MM.1S (cell line): ENCODE data around the gene AGAP2.

ENCODE experiments used
- DNase-seq: peaks from one replicate; pipeline ENCODE4 v3.0.0-alpha.2; 2015
- H2AFZ ChIP-seq: fragments of 300-600 bp; sonication (generic); 2 replicates; pipeline ENCODE4 v1.6.0; 2016; ENCODE audit warnings: antibody characterized with exemption, low read length
- H3F3A ChIP-seq: fragments of 300-600 bp; sonication (generic); 2 replicates; pipeline ENCODE4 v1.6.1; 2016; ENCODE audit warnings: mild to moderate bottlenecking, antibody characterized with exemption, low read length, moderate library complexity, mixed read lengths; ENCODE audit not compliant: insufficient read depth
- H3K27ac ChIP-seq: fragments of 300-600 bp; sonication (generic); 2 replicates; pipeline ENCODE4 v1.5.1; 2016; ENCODE audit warnings: mild to moderate bottlenecking, low read length
- H3K27me3 ChIP-seq: fragments of 300-600 bp; sonication (generic); replicated peaks from 2 replicates; pipeline ENCODE4 v1.6.0; 2016; ENCODE audit warnings: low read length; ENCODE audit not compliant: insufficient read depth
- H3K36me3 ChIP-seq: fragments of 300-600 bp; sonication (generic); replicated peaks from 2 replicates; pipeline ENCODE4 v1.6.1; 2016; ENCODE audit warnings: mild to moderate bottlenecking, low read length, mixed read lengths; ENCODE audit not compliant: insufficient read depth
- H3K4me1 ChIP-seq: fragments of 300-600 bp; sonication (generic); 2 replicates; pipeline ENCODE4 v1.6.1; 2016; ENCODE audit warnings: low read length, mixed read lengths
- H3K4me2 ChIP-seq: fragments of 300-600 bp; sonication (generic); 2 replicates; pipeline ENCODE4 v1.6.0; 2016; ENCODE audit warnings: low read depth, low read length
- H3K4me3 ChIP-seq: fragments of 300-600 bp; sonication (generic); 2 replicates; pipeline ENCODE4 v1.5.1; 2016; ENCODE audit warnings: low read length, mixed read lengths
- H3K79me2 ChIP-seq: fragments of 300-600 bp; sonication (generic); 2 replicates; pipeline ENCODE4 v1.6.1; 2016; ENCODE audit warnings: mixed run types, low read length, mixed read lengths
- H3K9ac ChIP-seq: fragments of 300-600 bp; sonication (generic); 2 replicates; pipeline ENCODE4 v1.6.1; 2016; ENCODE audit warnings: low read length, mixed read lengths
- H3K9me2 ChIP-seq: fragments of 300-600 bp; sonication (generic); replicated peaks from 2 replicates; pipeline ENCODE4 v1.6.1; 2016; ENCODE audit warnings: mild to moderate bottlenecking, low read length, mixed read lengths; ENCODE audit not compliant: insufficient read depth
- H3K9me3 ChIP-seq: fragments of 300-600 bp; sonication (generic); replicated peaks from 2 replicates; pipeline ENCODE4 v1.6.1; 2016; ENCODE audit warnings: mild to moderate bottlenecking, low read length, mixed read lengths; ENCODE audit not compliant: insufficient read depth
- H4K20me1 ChIP-seq: fragments of 300-600 bp; sonication (generic); 2 replicates; pipeline ENCODE4 v1.6.1; 2016; ENCODE audit warnings: mild to moderate bottlenecking, low read length, moderate library complexity, mixed read lengths; ENCODE audit not compliant: insufficient read depth
- CTCF ChIP-seq: fragments of 300-600 bp; sonication (generic); IDR thresholded peaks from 2 replicates; pipeline ENCODE4 v1.5.1; 2016; ENCODE audit warnings: antibody characterized with exemption, low read length, mixed read lengths
- EZH2 ChIP-seq: fragments of 300-600 bp; sonication (generic); optimal IDR thresholded peaks from 2 replicates; pipeline ENCODE3; 2017; ENCODE audit warnings: low read depth, mild to moderate bottlenecking, antibody characterized with exemption, low read length, mixed read lengths
- EZH2phosphoT487 ChIP-seq: fragments of 300-600 bp; sonication (generic); IDR thresholded peaks from 2 replicates; pipeline ENCODE4 v1.6.1; 2018; ENCODE audit warnings: antibody characterized with exemption, low read length

AGAP2 gene

GRCh38 chr12:57750561-57751431 is 12.3 kb upstream of the AGAP2 start:
- no peak for DNase-seq
- peak overlapping the region; percentile 70 for H3K4me2 ChIP-seq
- no peaks in the 10 kb centered on the region for H3K27me3 ChIP-seq
- H3K9me2 ChIP-seq, result no peaks in the 10 kb centered on the region
- TF ChIP-seq EZH2phosphoT487 (no peak), EZH2 (no peak), CTCF (no peak)
- peak overlapping the region; percentile 44; the same call in 1 of the 2 replicates for H3K27ac ChIP-seq
- peak overlapping the region; percentile 88 for H3K9ac ChIP-seq
- no peak overlapping the region for H2AFZ ChIP-seq
- H3F3A ChIP-seq, result peaks cover 38% of the 10 kb centered on the region
- H3K79me2 ChIP-seq, result peaks cover 36% of the 10 kb centered on the region
- peaks cover 28% of the 10 kb centered on the region for H3K4me1 ChIP-seq
- H3K36me3 ChIP-seq, result peaks cover 7% of the 10 kb centered on the region; the same call in 1 of the 2 replicates
- H4K20me1 ChIP-seq, result no peaks in the 10 kb centered on the region
- peak overlapping the region; percentile 72 for H3K4me3 ChIP-seq
- H3K9me3 ChIP-seq, result no peaks in the 10 kb centered on the region

GRCh38 chr12:57749061-57749460 is 10.5 kb upstream of the AGAP2 start:
- H3K27me3 ChIP-seq, result no peaks in the 10 kb centered on the region
- TF ChIP-seq EZH2phosphoT487, result no peak
- H3K9me3 ChIP-seq, result no peaks in the 10 kb centered on the region
- peaks cover 37% of the 10 kb centered on the region for H3F3A ChIP-seq
- no peak overlapping the region for H3K9ac ChIP-seq
- no peak overlapping the region for H2AFZ ChIP-seq
- peaks cover 23% of the 10 kb centered on the region for H3K4me1 ChIP-seq
- H3K27ac ChIP-seq, result no peak overlapping the region
- H4K20me1 ChIP-seq, result no peaks in the 10 kb centered on the region
- peaks cover 7% of the 10 kb centered on the region; the same call in 1 of the 2 replicates for H3K36me3 ChIP-seq
- H3K9me2 ChIP-seq, result no peaks in the 10 kb centered on the region
- H3K4me2 ChIP-seq, result no peak overlapping the region
- H3K79me2 ChIP-seq, result peaks cover 45% of the 10 kb centered on the region
- no peak overlapping the region for H3K4me3 ChIP-seq
- DNase-seq, result no peak

- Histone ChIP-seq H3K79me2 (peaks cover 42% of the 10 kb centered on the region), H3K4me1 (peaks cover 26% of the 10 kb centered on the region), H3K9me3 (no peaks in the 10 kb centered on the region), H2AFZ (no peak overlapping the region), H3K4me2 (peak overlapping the region; percentile 89; the same call in 1 of the 2 replicates), H3F3A (peaks cover 41% of the 10 kb centered on the region), H3K27me3 (no peaks in the 10 kb centered on the region), H3K36me3 (peaks cover 7% of the 10 kb centered on the region; the same call in 1 of the 2 replicates), H4K20me1 (no peaks in the 10 kb centered on the region), H3K27ac (no peak overlapping the region), H3K9ac (no peak overlapping the region; the same call in 1 of the 2 replicates), H3K4me3 (peak overlapping the region; percentile 82), H3K9me2 (no peaks in the 10 kb centered on the region)
- no peak for DNase-seq
- TF ChIP-seq CTCF (no peak), EZH2phosphoT487 (no peak), EZH2 (no peak)
Observed at GRCh38 chr12:57746025-57746424, 7.5 kb upstream of the AGAP2 start.

- no peaks in the 10 kb centered on the region for H4K20me1 ChIP-seq
- H3K9ac ChIP-seq, result peak overlapping the region; percentile 87
- H3K4me3 ChIP-seq, result peak overlapping the region; percentile 82
- H3K79me2 ChIP-seq, result peaks cover 42% of the 10 kb centered on the region
- H3K27ac ChIP-seq, result peak overlapping the region; percentile 75; the same call in 1 of the 2 replicates
- H3K36me3 ChIP-seq, result peaks cover 7% of the 10 kb centered on the region; the same call in 1 of the 2 replicates
- peaks cover 42% of the 10 kb centered on the region for H3F3A ChIP-seq
- H3K9me3 ChIP-seq, result no peaks in the 10 kb centered on the region
- peaks cover 26% of the 10 kb centered on the region for H3K4me1 ChIP-seq
- DNase-seq, result no peak
- no peak for TF ChIP-seq EZH2phosphoT487
- no peak for TF ChIP-seq CTCF
- no peaks in the 10 kb centered on the region for H3K27me3 ChIP-seq
- no peaks in the 10 kb centered on the region for H3K9me2 ChIP-seq
- H3K4me2 ChIP-seq, result peak overlapping the region; percentile 89
- H2AFZ ChIP-seq, result no peak overlapping the region
Observed at GRCh38 chr12:57745485-57745881, 6.9 kb upstream of the AGAP2 start.
